HG02678 (cell line): ENCODE data around the gene HOXA3.

ENCODE experiments used
- ATAC-seq: cut with Tn5 transposase; IDR thresholded peaks from one replicate; pipeline ENCODE4 v1.9.1; 2021; ENCODE audit warnings: mild to moderate bottlenecking, moderate library complexity; ENCODE audit not compliant: unreplicated experiment

Gene HOXA3

GRCh38 chr7:27145914-27146412 is 6.4 kb downstream of the HOXA3 start:
- ATAC-seq, result no peak

- ATAC-seq, result no peak
Measured at GRCh38 chr7:27145165-27145913, 7.0 kb downstream of the HOXA3 start.

- ATAC-seq, result no peak
Measured at GRCh38 chr7:27144781-27145164, 7.6 kb downstream of the HOXA3 start.

DNA sequence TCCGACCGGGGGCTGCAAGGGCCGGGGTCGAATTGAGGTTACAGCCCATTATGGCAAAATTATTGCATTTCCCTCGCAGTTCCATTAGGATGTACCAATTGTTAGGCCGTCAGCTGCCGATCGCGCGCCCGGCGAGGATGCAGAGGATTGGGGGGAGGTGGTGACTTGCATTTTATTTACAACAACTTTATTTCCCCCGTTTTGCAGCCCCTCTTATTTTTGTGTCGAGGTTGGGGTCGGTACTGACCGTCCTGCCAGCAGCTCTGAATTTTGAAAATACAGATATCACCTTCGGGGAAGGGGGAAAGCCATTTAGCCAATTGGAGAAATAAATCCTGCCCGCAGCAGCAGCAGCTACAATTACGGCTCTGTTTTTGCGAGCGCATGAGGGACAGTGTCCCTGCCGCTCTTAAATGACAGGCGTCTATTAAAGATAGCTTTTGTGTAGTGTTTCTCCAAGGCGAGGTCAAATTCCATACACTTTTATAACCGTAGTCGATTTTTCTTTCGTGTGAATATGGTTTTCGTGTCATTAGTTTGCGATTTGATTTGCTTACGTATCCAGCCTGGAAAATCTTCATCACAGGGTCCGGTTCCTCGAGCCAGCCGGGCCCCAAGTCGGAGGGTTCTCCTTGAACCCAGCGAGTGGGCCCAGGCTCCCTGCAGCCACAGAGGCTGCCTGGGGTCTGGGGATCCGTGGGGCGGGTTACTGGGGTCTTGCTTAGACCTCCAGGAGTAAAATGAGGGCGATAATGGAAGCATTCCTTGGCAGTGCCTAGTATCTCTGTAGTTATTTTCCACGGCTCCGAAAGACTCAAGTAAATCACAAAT is 8.2 kb downstream of the HOXA3 start:
- no peak for ATAC-seq

DNA sequence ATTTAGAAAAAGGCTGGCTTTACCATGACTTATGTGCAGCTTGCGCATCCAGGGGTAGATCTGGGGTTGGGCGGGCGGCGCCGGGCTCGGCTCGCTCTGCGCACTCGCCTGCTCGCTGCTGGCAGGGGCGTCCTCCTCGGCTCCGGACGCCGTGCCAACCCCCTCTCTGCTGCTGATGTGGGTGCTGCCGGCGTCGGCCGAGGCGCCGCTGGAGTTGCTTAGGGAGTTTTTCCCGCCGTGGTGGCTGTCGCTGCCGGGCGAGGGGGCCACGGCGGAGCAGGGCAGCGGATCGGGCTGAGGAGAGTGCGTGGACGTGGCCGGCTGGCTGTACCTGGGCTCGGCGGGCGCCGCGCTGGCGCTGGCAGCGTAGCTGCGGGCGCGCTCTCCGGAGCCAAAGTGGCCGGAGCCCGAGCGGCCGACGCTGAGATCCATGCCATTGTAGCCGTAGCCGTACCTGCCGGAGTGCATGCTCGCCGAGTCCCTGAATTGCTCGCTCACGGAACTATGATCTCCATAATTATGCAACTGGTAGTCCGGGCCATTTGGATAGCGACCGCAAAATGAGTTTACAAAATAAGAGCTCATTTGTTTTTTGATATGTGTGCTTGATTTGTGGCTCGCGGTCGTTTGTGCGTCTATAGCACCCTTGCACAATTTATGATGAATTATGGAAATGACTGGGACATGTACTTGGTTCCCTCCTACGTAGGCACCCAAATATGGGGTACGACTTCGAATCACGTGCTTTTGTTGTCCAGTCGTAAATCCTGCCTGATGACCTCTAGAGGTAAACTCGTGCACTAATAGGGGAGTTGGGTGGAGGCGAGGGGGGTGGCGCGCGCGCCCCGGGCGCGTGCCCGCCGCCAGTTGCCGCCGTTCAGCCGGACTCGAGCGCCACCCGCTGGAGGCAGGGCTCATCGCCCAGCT is 9.1 kb downstream of the HOXA3 start, which contains the start of gene HOXA5:
HOXA5 (minus strand) TSS at position 659 of the 927 bp plus-strand sequence; CDS start at position 585, 74 bp downstream.
- ATAC-seq, result no peak

DNA sequence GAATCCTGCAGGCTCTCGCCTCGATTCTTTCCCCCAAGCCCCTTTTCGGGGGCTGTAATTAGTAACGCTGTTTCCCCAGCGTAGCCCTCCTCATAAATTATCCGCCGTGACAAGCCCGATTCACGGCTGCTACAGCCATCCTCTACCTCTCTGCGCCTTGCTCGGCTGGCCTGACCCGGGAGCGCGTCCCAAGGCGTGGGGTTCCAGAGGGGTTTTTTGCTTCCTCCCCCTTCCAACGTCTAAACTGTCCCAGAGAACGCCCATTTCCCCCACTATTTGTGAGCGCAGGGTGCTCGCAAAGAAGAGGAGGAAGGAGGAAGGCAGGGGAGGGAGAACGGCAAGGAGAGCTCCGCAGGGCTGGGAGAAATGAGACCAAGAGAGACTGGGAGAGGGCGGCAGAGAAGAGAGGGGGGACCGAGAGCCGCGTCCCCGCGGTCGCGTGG is 9.8 kb downstream of the HOXA3 start:
- ATAC-seq, result no peak

- no peak for ATAC-seq
Measured at GRCh38 chr7:27141923-27142579, 10.3 kb downstream of the HOXA3 start.

DNA sequence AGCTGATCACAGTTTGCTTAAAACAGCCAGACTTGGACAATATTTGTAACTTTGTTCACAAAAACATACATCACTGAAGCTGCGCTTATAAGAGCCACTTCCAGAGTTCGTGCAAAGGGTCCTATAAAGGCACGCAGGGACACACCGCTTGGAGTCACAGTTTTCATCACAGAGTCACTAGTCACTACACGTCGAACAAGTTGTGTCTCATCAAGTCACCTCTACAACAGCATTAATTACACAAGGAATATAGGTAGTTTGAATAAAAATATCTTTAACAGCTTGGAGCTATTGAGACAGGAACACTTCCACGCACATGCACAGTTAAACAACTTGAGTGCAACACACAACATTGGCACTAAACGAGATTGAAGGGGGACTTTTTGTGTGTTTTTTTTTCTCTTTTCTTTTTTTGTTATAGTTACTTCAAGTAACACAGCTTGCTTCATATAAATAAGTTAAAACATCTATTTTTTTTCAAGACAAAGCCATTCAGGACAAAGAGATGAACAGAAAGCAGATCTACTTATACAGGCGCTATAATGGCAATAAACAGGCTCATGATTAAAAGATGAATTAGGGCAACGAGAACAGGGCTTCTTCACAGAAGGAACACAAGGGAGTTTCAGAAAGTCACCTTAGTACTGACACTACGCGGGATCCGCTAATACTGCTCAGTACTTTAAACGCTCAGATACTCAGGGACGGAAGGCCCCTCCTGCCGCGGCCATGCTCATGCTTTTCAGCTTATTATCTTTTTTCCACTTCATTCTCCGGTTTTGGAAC is 11.1 kb downstream of the HOXA3 start:
- no peak for ATAC-seq

GRCh38 chr7:27140126-27140857 is 12.1 kb downstream of the HOXA3 start:
- no peak for ATAC-seq

GRCh38 chr7:27139334-27140125 is 12.9 kb downstream of the HOXA3 start:
- ATAC-seq, result no peak

GRCh38 chr7:27138985-27139333 is 13.4 kb downstream of the HOXA3 start:
- no peak for ATAC-seq

DNA sequence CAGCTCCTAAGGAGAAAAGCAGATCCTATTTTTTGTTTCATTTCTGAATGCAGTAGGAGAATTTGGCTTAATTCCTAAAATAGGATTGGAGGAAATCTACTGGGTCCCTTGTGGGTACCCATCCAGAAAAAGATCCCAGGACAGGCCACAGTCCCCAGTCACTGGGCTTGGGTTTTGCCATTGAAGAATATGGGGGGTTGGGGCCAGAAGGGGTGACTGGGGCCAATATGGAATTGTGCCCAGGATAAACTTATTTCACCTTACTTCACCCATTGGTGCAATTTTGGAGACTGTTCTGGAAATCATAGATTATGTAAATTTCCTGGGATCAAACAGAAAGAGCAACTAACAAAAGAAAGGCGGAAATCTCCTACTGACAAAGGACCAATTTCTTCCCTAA is 13.9 kb downstream of the HOXA3 start:
- no peak for ATAC-seq

GRCh38 chr7:27137640-27138315 is 14.6 kb downstream of the HOXA3 start:
- ATAC-seq, result no peak

DNA sequence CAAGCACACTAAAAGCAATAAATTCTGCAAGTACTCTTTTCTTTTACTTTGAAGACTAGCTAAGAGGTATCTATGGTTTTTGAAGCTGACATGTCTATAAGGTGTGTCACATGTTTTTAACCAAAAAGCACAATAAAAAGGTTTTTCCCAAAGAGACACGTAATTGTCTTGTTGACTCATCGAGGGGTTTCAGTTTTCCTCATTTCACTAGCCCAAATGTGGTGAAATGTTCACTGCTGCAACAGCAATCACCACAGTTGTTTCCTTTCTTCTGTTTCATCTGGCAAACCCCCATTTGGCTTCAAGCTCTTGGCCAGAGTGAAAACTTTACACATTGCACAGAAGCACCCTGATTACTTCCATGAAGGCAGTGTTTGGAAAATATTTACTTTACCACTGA is 18.0 kb downstream of the HOXA3 start:
- no peak for ATAC-seq

- no peak for ATAC-seq
Measured at GRCh38 chr7:27133409-27134231, 18.8 kb downstream of the HOXA3 start.

DNA sequence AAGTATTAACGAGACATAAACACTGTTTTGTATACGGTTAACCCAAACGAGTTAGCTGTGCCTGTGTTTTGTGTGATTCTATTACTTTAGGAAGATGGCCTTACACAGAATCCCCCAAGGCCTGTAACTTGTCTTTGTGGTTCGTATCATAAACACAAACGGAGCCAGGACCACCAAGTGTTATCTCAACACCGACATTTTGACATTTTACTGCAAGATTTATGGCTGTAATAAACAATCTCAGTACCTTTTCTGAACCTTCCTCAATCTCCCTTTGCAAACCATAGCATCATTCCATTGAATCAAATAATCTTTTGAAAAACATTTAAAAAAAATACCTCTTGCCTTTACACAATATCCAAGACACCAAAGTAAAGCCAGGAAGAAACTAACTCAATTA is 19.4 kb downstream of the HOXA3 start:
- ATAC-seq, result no peak

DNA sequence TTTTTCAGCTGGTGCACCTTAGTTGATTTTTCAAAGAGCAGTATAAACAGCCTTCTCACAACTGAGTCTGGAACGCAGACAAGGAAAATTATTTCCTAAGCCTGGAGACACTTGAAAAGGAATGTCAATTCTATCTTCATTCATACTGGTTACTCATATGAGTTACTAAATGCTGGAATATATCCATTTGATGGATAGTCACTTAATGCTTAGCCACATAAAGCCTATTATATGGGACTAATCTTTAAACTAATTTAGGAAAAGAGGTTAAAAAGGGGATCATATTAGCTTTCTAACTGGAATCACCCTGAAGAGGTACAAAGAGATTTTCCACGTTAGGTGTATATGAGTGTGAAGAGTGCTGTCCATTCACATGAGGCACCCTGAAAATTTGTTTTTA is 20.2 kb downstream of the HOXA3 start:
- ATAC-seq, result no peak
